ENCODE data around the gene S100A7.
"Not testable (repeated sequence)": the region's sequence is repeated elsewhere in the genome, so short reads cannot be mapped to it uniquely, and the experiment has no call there.

Gene S100A7

GRCh38 chr1:153448851-153449250, 11.6 kb downstream of the S100A7 start:
- not testable (repeated sequence) for DNase-seq; H3K4me3 ChIP-seq (ENCODE audit: insufficient read depth, low read depth, low read length, poor library complexity, severe bottlenecking); H3K27ac ChIP-seq (ENCODE audit: insufficient read depth, low read length, poor library complexity, severe bottlenecking); H3K4me1 ChIP-seq (ENCODE audit: control insufficient read depth, insufficient read depth, low read length, poor library complexity, severe bottlenecking); H3K9me3 ChIP-seq (ENCODE audit: control insufficient read depth, low read length); H3K36me3 ChIP-seq (ENCODE audit: control insufficient read depth, insufficient read depth, low read length); H3K27me3 ChIP-seq (replicated peaks; ENCODE audit: control insufficient read depth, insufficient read depth, low read length, poor library complexity, severe bottlenecking)

GRCh38 chr1:153447498-153448170, 12.8 kb downstream of the S100A7 start:
- Histone ChIP-seq H3K4me3 (ENCODE audit: insufficient read depth, low read depth, low read length, poor library complexity, severe bottlenecking) (no peak overlapping the region), H3K9me3 (ENCODE audit: control insufficient read depth, low read length) (no peaks in the 10 kb centered on the region), H3K27me3 (replicated peaks; ENCODE audit: control insufficient read depth, insufficient read depth, low read length, poor library complexity, severe bottlenecking) (peaks cover 8% of the 10 kb centered on the region), H3K27ac (ENCODE audit: insufficient read depth, low read length, poor library complexity, severe bottlenecking) (no peak overlapping the region), H3K36me3 (ENCODE audit: control insufficient read depth, insufficient read depth, low read length) (no peaks in the 10 kb centered on the region), H3K4me1 (ENCODE audit: control insufficient read depth, insufficient read depth, low read length, poor library complexity, severe bottlenecking) (no peaks in the 10 kb centered on the region)
- DNase-seq = no peak

GRCh38 chr1:153444078-153444477, 16.4 kb downstream of the S100A7 start:
- Histone ChIP-seq H3K9me3 (ENCODE audit: control insufficient read depth, low read length) (no peaks in the 10 kb centered on the region), H3K4me3 (ENCODE audit: insufficient read depth, low read depth, low read length, poor library complexity, severe bottlenecking) (no peak overlapping the region), H3K4me1 (ENCODE audit: control insufficient read depth, insufficient read depth, low read length, poor library complexity, severe bottlenecking) (no peaks in the 10 kb centered on the region), H3K36me3 (ENCODE audit: control insufficient read depth, insufficient read depth, low read length) (no peaks in the 10 kb centered on the region), H3K27me3 (replicated peaks; ENCODE audit: control insufficient read depth, insufficient read depth, low read length, poor library complexity, severe bottlenecking) (peaks cover 4% of the 10 kb centered on the region), H3K27ac (ENCODE audit: insufficient read depth, low read length, poor library complexity, severe bottlenecking) (no peak overlapping the region)
- no peak for DNase-seq

- no peak overlapping the region for H3K4me3 ChIP-seq (ENCODE audit: insufficient read depth, low read depth, low read length, poor library complexity, severe bottlenecking)
- no peak for DNase-seq
- H3K9me3 ChIP-seq (ENCODE audit: control insufficient read depth, low read length) = no peaks in the 10 kb centered on the region
- H3K27ac ChIP-seq (ENCODE audit: insufficient read depth, low read length, poor library complexity, severe bottlenecking) = no peak overlapping the region
- no peaks in the 10 kb centered on the region for H3K36me3 ChIP-seq (ENCODE audit: control insufficient read depth, insufficient read depth, low read length)
- H3K27me3 ChIP-seq (replicated peaks; ENCODE audit: control insufficient read depth, insufficient read depth, low read length, poor library complexity, severe bottlenecking) = peaks cover 5% of the 10 kb centered on the region
- no peaks in the 10 kb centered on the region for H3K4me1 ChIP-seq (ENCODE audit: control insufficient read depth, insufficient read depth, low read length, poor library complexity, severe bottlenecking)
Measured at GRCh38 chr1:153443486-153443885, 17.0 kb downstream of the S100A7 start.

- DNase-seq = no peak
- Histone ChIP-seq H3K36me3 (ENCODE audit: control insufficient read depth, insufficient read depth, low read length) (no peaks in the 10 kb centered on the region), H3K4me3 (ENCODE audit: insufficient read depth, low read depth, low read length, poor library complexity, severe bottlenecking) (no peak overlapping the region), H3K27ac (ENCODE audit: insufficient read depth, low read length, poor library complexity, severe bottlenecking) (no peak overlapping the region), H3K4me1 (ENCODE audit: control insufficient read depth, insufficient read depth, low read length, poor library complexity, severe bottlenecking) (no peaks in the 10 kb centered on the region), H3K9me3 (ENCODE audit: control insufficient read depth, low read length) (no peaks in the 10 kb centered on the region), H3K27me3 (replicated peaks; ENCODE audit: control insufficient read depth, insufficient read depth, low read length, poor library complexity, severe bottlenecking) (peaks cover 5% of the 10 kb centered on the region)
Measured at GRCh38 chr1:153441238-153441755, 19.2 kb downstream of the S100A7 start.

- no peaks in the 10 kb centered on the region for H3K36me3 ChIP-seq (ENCODE audit: control insufficient read depth, insufficient read depth, low read length)
- H3K4me1 ChIP-seq (ENCODE audit: control insufficient read depth, insufficient read depth, low read length, poor library complexity, severe bottlenecking) = no peaks in the 10 kb centered on the region
- DNase-seq = no peak
- H3K4me3 ChIP-seq (ENCODE audit: insufficient read depth, low read depth, low read length, poor library complexity, severe bottlenecking) = no peak overlapping the region
- no peaks in the 10 kb centered on the region for H3K9me3 ChIP-seq (ENCODE audit: control insufficient read depth, low read length)
- H3K27ac ChIP-seq (ENCODE audit: insufficient read depth, low read length, poor library complexity, severe bottlenecking) = no peak overlapping the region
- peaks cover 4% of the 10 kb centered on the region for H3K27me3 ChIP-seq (replicated peaks; ENCODE audit: control insufficient read depth, insufficient read depth, low read length, poor library complexity, severe bottlenecking)
Measured at GRCh38 chr1:153439273-153439672, 21.2 kb downstream of the S100A7 start.

GRCh38 chr1:153438599-153438998, 21.9 kb downstream of the S100A7 start:
- no peaks in the 10 kb centered on the region for H3K4me1 ChIP-seq (ENCODE audit: control insufficient read depth, insufficient read depth, low read length, poor library complexity, severe bottlenecking)
- no peak overlapping the region for H3K4me3 ChIP-seq (ENCODE audit: insufficient read depth, low read depth, low read length, poor library complexity, severe bottlenecking)
- no peak overlapping the region for H3K27ac ChIP-seq (ENCODE audit: insufficient read depth, low read length, poor library complexity, severe bottlenecking)
- H3K9me3 ChIP-seq (ENCODE audit: control insufficient read depth, low read length) = no peaks in the 10 kb centered on the region
- no peaks in the 10 kb centered on the region for H3K36me3 ChIP-seq (ENCODE audit: control insufficient read depth, insufficient read depth, low read length)
- peaks cover 4% of the 10 kb centered on the region for H3K27me3 ChIP-seq (replicated peaks; ENCODE audit: control insufficient read depth, insufficient read depth, low read length, poor library complexity, severe bottlenecking)
- DNase-seq = no peak

GRCh38 chr1:153437236-153437635, 23.2 kb downstream of the S100A7 start:
- Histone ChIP-seq H3K4me3 (ENCODE audit: insufficient read depth, low read depth, low read length, poor library complexity, severe bottlenecking) (no peak overlapping the region), H3K36me3 (ENCODE audit: control insufficient read depth, insufficient read depth, low read length) (no peaks in the 10 kb centered on the region), H3K4me1 (ENCODE audit: control insufficient read depth, insufficient read depth, low read length, poor library complexity, severe bottlenecking) (no peaks in the 10 kb centered on the region), H3K27ac (ENCODE audit: insufficient read depth, low read length, poor library complexity, severe bottlenecking) (no peak overlapping the region), H3K9me3 (ENCODE audit: control insufficient read depth, low read length) (no peaks in the 10 kb centered on the region), H3K27me3 (replicated peaks; ENCODE audit: control insufficient read depth, insufficient read depth, low read length, poor library complexity, severe bottlenecking) (peaks cover 4% of the 10 kb centered on the region)
- no peak for DNase-seq

GRCh38 chr1:153434746-153435455, 25.6 kb downstream of the S100A7 start:
- Histone ChIP-seq H3K36me3 (ENCODE audit: control insufficient read depth, insufficient read depth, low read length) (no peaks in the 10 kb centered on the region), H3K4me1 (ENCODE audit: control insufficient read depth, insufficient read depth, low read length, poor library complexity, severe bottlenecking) (no peaks in the 10 kb centered on the region), H3K9me3 (ENCODE audit: control insufficient read depth, low read length) (no peaks in the 10 kb centered on the region), H3K27me3 (replicated peaks; ENCODE audit: control insufficient read depth, insufficient read depth, low read length, poor library complexity, severe bottlenecking) (peaks cover 4% of the 10 kb centered on the region), H3K27ac (ENCODE audit: insufficient read depth, low read length, poor library complexity, severe bottlenecking) (no peak overlapping the region), H3K4me3 (ENCODE audit: insufficient read depth, low read depth, low read length, poor library complexity, severe bottlenecking) (no peak overlapping the region)
- no peak for DNase-seq

All from effector memory CD4-positive, alpha-beta T cell (primary cell).